ENCODE results near the gene DST. TPM values are rescaled to one million over a fixed set of nuclear protein-coding genes. Genes with fewer than 3 reads are reported as not detected.

The DST gene
- total RNA-seq, 1 experiment from 2014 or later = 91.9 TPM

DNA sequence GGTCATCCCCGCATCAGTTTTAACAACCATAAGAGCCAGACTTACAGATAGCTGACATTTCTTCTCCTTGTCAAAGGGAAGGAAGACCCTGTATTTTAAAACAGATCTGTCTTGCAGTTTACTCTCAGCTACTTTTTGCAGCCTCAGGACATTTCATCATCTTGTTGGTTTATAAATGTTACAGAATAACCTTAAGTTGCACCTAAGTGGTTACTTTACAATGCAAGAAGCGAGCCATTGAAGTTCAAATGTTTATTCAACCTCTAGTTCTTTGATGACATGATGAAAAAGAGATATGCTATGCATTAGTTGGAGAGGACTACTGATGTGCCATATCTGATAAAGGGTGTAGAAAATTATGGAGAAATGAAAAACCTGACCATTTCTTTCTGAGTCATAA is 207.4 kb downstream of the DST start:
- H3K79me2 ChIP-seq (ENCODE audit: insufficient read depth, low read length) = no peaks in the 10 kb centered on the region
- no peak overlapping the region for H3K4me3 Mint-ChIP-seq
- H3K14ac ChIP-seq (ENCODE audit: insufficient read depth, low read length) = no peak overlapping the region
- H3K56ac ChIP-seq (ENCODE audit: insufficient read length, low read depth, low read length) = no peak overlapping the region
- H4K5ac ChIP-seq (ENCODE audit: insufficient read length, low read depth, low read length) = no peak overlapping the region
- H3K27ac ChIP-seq (ENCODE audit: insufficient read length, low read depth, low read length) = no peak overlapping the region
- TF ChIP-seq, protein P1, sequence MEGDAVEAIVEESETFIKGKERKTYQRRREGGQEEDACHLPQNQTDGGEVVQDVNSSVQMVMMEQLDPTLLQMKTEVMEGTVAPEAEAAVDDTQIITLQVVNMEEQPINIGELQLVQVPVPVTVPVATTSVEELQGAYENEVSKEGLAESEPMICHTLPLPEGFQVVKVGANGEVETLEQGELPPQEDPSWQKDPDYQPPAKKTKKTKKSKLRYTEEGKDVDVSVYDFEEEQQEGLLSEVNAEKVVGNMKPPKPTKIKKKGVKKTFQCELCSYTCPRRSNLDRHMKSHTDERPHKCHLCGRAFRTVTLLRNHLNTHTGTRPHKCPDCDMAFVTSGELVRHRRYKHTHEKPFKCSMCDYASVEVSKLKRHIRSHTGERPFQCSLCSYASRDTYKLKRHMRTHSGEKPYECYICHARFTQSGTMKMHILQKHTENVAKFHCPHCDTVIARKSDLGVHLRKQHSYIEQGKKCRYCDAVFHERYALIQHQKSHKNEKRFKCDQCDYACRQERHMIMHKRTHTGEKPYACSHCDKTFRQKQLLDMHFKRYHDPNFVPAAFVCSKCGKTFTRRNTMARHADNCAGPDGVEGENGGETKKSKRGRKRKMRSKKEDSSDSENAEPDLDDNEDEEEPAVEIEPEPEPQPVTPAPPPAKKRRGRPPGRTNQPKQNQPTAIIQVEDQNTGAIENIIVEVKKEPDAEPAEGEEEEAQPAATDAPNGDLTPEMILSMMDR (conservative IDR thresholded peaks at IDR 0.05) = no peak
- no peak for DNase-seq
- H3K23me2 ChIP-seq (ENCODE audit: insufficient read length, low read depth, low read length, poor library complexity, severe bottlenecking) = no peaks in the 10 kb centered on the region
- H3K4me2 ChIP-seq (ENCODE audit: insufficient read depth, insufficient read length, low read length) = no peak overlapping the region
- no peak overlapping the region for H2AFZ ChIP-seq (ENCODE audit: low read length)
- no peak overlapping the region for H4K91ac ChIP-seq (ENCODE audit: insufficient read length, low read depth, low read length)
- H3K4me1 ChIP-seq (ENCODE audit: insufficient read depth, low read length) = no peaks in the 10 kb centered on the region
- no peak overlapping the region for H3K23ac ChIP-seq (ENCODE audit: insufficient read length, low read depth, low read length)
- no peak overlapping the region for H2AK5ac ChIP-seq (ENCODE audit: insufficient read length, low read length)
- H4K8ac ChIP-seq (replicated peaks; ENCODE audit: insufficient read length, low read depth, low read length) = no peak overlapping the region
- H4K20me1 ChIP-seq (ENCODE audit: control insufficient read depth, insufficient read depth, insufficient read length) = no peaks in the 10 kb centered on the region
- no peak overlapping the region for H2BK12ac ChIP-seq (ENCODE audit: insufficient read length, low read depth, low read length)
- no peaks in the 10 kb centered on the region for H3K79me1 ChIP-seq (ENCODE audit: insufficient read depth, low read depth, low read length, poor library complexity, severe bottlenecking)
- H3K27me3 Mint-ChIP-seq (ENCODE audit: low read depth) = peaks cover 15% of the 10 kb centered on the region
- H3K36me3 Mint-ChIP-seq (ENCODE audit: insufficient read depth in 1 of 3, low read depth in 3 of 3) = peaks cover 3 to 27% (median 3%) of the 10 kb centered on the region in 3 experiments
- no CpG with 5 or more reads among the region's 2 CpGs for WGBS (ENCODE audit: extremely low coverage, insufficient read length, low lambda C conversion rate)
- peaks cover 23 to 31% of the 10 kb centered on the region in 2 experiments for H3K9me3 Mint-ChIP-seq
- H2BK20ac ChIP-seq (ENCODE audit: low read depth, low read length, poor library complexity, severe bottlenecking) = no peak overlapping the region
- H2BK120ac ChIP-seq (ENCODE audit: low read depth, low read length, poor library complexity, severe bottlenecking) = no peak overlapping the region
- no peak overlapping the region for H3T11ph ChIP-seq (ENCODE audit: low read length)
- no peak overlapping the region for H2BK5ac ChIP-seq (ENCODE audit: insufficient read length, low read length)
- no peak overlapping the region for H3K9ac ChIP-seq (ENCODE audit: extremely low read depth, insufficient read length, low read length)
- no peak overlapping the region for H3K27ac Mint-ChIP-seq
- peaks cover 8% of the 10 kb centered on the region for H3K9me3 ChIP-seq (ENCODE audit: control insufficient read depth, low read depth, low read length)
- no peak overlapping the region for H2BK15ac ChIP-seq (ENCODE audit: low read depth, low read length)
- no peak overlapping the region for H3K18ac ChIP-seq (ENCODE audit: insufficient read length, low read depth, low read length)
- H3K4ac ChIP-seq (ENCODE audit: low read depth, low read length) = no peak overlapping the region
- peaks cover 4 to 6% of the 10 kb centered on the region in 2 experiments for H3K4me1 Mint-ChIP-seq
- H3K27me3 ChIP-seq (ENCODE audit: insufficient read depth, low read length) = no peaks in the 10 kb centered on the region
